Measurements from ENCODE around the gene SNX25. TPM values are rescaled to one million over a fixed set of nuclear protein-coding genes. Genes with fewer than 3 reads are reported as not detected.
"Not testable (repeated sequence)": the region's sequence is repeated elsewhere in the genome, so short reads cannot be mapped to it uniquely, and the experiment has no call there.

Gene SNX25
- total RNA-seq, 1 experiment from 2014 or later, result 23.0 TPM

DNA sequence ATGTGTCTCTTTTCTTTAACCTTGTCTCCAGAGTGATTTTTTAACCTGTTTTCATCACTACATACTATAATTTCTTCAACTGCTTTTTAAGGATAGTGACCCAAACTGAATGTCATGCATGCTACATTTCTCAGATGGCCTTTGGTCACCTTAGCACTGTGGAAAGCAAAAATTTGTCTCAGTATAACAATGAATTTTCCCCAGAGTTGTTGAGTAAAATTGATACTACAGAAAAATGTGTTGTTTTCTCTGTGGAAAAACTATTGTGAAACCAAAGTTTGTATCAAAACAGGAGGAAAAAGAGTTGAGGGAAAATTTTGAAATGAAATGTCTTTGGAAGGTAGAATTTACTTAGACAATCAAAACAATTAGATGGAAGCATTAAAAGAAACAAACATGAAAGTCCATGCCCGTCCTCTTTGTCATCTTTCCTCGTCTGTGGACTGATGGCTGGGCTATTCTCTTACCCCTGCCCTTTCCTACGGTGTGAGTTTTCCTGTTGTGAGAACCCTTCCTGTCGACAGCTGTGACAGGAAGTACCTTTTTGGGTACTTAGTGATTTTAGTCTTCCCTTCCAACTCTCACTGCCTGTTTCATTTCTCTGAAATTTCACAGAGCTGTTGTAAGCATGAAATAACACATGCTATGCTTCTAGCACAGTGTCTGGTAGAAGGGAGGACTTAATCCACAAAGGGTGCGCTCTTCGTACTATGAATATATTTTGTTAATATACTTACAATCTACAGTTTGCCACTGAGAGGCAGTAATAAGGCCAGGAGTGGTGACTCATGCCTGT is 135.5 kb downstream of the SNX25 start:
- peak in 1 of 2 experiments; percentile 17 for DNase-seq (ENCODE audit: low read depth in 1 of 2, low spot score in 2 of 2)
- 0 out of 2 replicates have a peak overlapping the region, but pooled peaks have one; percentile 12 for H3K27ac ChIP-seq

DNA sequence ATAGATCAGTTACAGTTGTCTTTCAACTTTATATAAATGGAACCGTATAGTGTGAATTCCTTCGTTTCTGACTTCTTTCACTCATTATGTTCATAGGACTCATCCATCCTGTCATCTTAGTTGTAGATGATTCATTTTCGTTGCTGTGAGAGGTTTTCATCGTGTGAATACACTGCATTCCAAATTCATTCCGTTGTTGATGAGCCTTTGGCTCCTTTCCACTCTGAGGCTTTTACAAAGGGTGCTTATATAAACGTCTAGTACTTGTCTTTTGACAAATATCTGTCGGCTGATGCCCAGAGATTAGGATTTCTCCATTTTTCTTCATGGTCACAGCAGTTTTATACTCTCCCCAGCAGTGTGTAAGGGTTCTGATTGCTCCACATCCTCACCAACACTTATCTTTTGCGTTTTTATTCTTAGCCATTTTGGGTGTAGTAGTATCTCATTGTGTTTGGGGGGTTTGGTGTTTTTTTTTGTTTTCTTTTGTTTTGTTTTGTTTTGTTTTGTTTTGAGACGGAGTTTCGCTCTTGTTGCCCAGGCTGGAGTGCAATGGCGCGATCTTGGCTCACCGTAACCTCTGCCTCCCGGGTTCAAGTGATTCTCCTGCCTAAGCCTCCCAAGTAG is 137.7 kb downstream of the SNX25 start:
- Histone ChIP-seq H3K4me3 (no peak overlapping the region), H3K27ac (peak overlapping the region; percentile 56)

More for the DNA sequence above, 135.5 kb downstream of the SNX25 start:
- Histone ChIP-seq H3K27me3 (replicated peaks) (no peaks in the 10 kb centered on the region), H3K36me3 (peaks cover 12% of the 10 kb centered on the region), H3K9me3 (replicated peaks) (no peaks in the 10 kb centered on the region), H3K4me3 (no peak overlapping the region), H3K4me1 (replicated peaks) (peaks cover 32% of the 10 kb centered on the region)

GRCh38 chr4:185351691-185352090 is 142.3 kb downstream of the SNX25 start:
- Histone ChIP-seq H3K27me3 (replicated peaks) (no peaks in the 10 kb centered on the region), H3K36me3 (peaks cover 8% of the 10 kb centered on the region), H3K9me3 (replicated peaks) (no peaks in the 10 kb centered on the region), H3K27ac (no peak overlapping the region), H3K4me1 (replicated peaks) (peaks cover 11% of the 10 kb centered on the region), H3K4me3 (no peak overlapping the region)
- DNase-seq (ENCODE audit: low read depth in 1 of 2, low spot score in 2 of 2), result no peak

More for the DNA sequence above, 137.7 kb downstream of the SNX25 start:
- H3K4me1 ChIP-seq (replicated peaks), result peaks cover 32% of the 10 kb centered on the region
- peaks cover 12% of the 10 kb centered on the region for H3K36me3 ChIP-seq
- no peaks in the 10 kb centered on the region for H3K27me3 ChIP-seq (replicated peaks)
- H3K9me3 ChIP-seq (replicated peaks), result no peaks in the 10 kb centered on the region
- DNase-seq (ENCODE audit: low read depth in 1 of 2, low spot score in 2 of 2), result peak in 1 of 2 experiments; percentile 66

GRCh38 chr4:185352202-185352601 is 142.8 kb downstream of the SNX25 start:
- no peaks in the 10 kb centered on the region for H3K9me3 ChIP-seq (replicated peaks)

GRCh38 chr4:185352741-185353140 is 143.3 kb downstream of the SNX25 start:
- Histone ChIP-seq H3K36me3 (peaks cover 8% of the 10 kb centered on the region), H3K27ac (no peak overlapping the region), H3K9me3 (replicated peaks) (no peaks in the 10 kb centered on the region), H3K4me1 (replicated peaks) (peaks cover 4% of the 10 kb centered on the region), H3K4me3 (no peak overlapping the region), H3K27me3 (replicated peaks) (no peaks in the 10 kb centered on the region)
- DNase-seq (ENCODE audit: low read depth in 1 of 2, low spot score in 2 of 2), result no peak

More at GRCh38 chr4:185352202-185352601, 142.8 kb downstream of the SNX25 start:
- Histone ChIP-seq H3K4me3 (no peak overlapping the region), H3K4me1 (replicated peaks) (peaks cover 6% of the 10 kb centered on the region), H3K36me3 (peaks cover 8% of the 10 kb centered on the region), H3K27me3 (replicated peaks) (no peaks in the 10 kb centered on the region), H3K27ac (no peak overlapping the region)
- DNase-seq (ENCODE audit: low read depth in 1 of 2, low spot score in 2 of 2), result no peak

DNA sequence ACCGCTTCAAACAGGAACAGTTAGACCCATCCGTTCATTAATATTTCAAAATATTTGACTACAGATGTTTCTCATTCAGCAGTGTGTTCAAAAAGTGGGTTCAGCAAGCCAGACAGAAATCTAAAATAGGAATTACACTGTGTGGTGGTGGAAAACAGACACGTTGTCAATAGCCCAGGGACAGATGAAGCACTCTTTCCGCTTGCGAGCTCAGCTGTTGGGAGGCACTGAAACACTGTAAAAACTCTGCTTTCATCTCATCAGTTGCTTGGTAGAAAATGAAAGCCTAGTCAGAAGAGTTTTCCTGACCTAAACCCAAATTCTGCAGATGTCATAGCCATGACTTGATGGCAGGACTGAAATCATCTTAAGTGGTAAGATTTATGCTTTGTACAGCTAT is 147.8 kb downstream of the SNX25 start:
- Histone ChIP-seq H3K27me3 (replicated peaks) (no peaks in the 10 kb centered on the region), H3K4me1 (replicated peaks) (peaks cover 27% of the 10 kb centered on the region), H3K4me3 (no peak overlapping the region), H3K9me3 (replicated peaks) (no peaks in the 10 kb centered on the region), H3K36me3 (0 out of 2 replicates have a peak, but pooled peaks cover 3% of the 10 kb centered on the region), H3K27ac (no peak overlapping the region)
- DNase-seq (ENCODE audit: low read depth in 1 of 2, low spot score in 2 of 2), result no peak

DNA sequence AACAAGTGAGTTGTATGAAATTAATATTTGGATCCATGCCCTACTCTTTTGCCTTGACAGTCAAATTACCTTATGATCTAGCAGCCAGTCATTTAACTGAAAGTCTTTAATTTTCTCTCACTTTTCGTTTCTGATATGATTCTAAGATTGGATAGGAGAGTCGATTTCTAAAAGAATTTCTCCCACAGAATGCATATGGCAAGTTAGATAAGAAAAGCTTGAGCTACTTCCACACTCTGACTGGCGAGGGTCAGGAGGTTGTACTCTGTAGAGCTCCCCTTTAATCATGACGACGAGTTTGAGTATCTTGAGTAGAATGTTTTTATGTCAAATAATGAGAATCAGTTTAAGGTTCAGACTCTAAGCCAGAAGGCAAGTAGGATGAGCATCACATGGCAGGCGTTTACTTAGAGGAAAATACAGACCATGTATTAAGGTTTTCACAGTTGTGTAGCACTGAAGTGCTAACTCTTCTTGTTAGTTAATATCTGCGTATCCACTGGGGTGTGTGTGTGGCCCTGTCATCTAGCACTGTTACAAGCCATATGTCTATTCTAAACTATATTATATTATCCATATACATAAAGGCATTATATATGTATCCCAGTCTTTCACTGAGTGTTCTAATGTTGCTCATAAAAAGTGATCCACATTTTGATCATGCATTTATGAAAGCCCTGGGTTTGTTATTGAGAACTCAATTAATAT is 148.5 kb downstream of the SNX25 start:
- Histone ChIP-seq H3K27ac (peak overlapping the region; percentile 64), H3K9me3 (replicated peaks) (no peaks in the 10 kb centered on the region), H3K4me3 (no peak overlapping the region), H3K27me3 (replicated peaks) (no peaks in the 10 kb centered on the region), H3K36me3 (0 out of 2 replicates have a peak, but pooled peaks cover 3% of the 10 kb centered on the region), H3K4me1 (replicated peaks) (peaks cover 27% of the 10 kb centered on the region)
- DNase-seq (ENCODE audit: low read depth in 1 of 2, low spot score in 2 of 2), result no peak

GRCh38 chr4:185358514-185358913 is 149.1 kb downstream of the SNX25 start:
- H3K9me3 ChIP-seq (replicated peaks), result no peaks in the 10 kb centered on the region
- H3K36me3 ChIP-seq, result 0 out of 2 replicates have a peak, but pooled peaks cover 3% of the 10 kb centered on the region
- peaks cover 27% of the 10 kb centered on the region for H3K4me1 ChIP-seq (replicated peaks)
- H3K4me3 ChIP-seq, result no peak overlapping the region
- DNase-seq (ENCODE audit: low read depth in 1 of 2, low spot score in 2 of 2), result peak in 1 of 2 experiments; percentile 48
- H3K27ac ChIP-seq, result peak overlapping the region; percentile 64
- no peaks in the 10 kb centered on the region for H3K27me3 ChIP-seq (replicated peaks)

DNA sequence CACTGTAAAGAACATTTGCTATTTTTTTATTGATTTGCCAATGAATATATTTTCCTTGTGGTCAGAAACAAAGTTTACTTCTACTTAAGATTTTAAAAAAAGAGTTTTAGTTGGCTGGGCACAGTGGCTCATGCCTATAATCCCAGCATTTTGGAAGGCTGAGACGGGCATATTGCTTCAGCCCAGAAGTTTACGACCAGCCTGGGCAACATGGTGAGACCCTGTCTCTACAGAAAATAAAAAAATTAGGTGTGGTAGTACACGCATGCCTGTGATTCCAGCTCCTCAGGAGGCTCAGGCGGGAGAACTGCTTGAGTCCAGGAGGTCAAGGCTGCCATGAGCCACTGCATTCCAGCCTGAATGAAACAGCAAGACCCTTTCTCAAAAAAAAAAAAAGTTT is 149.6 kb downstream of the SNX25 start:
- H3K9me3 ChIP-seq (replicated peaks), result no peaks in the 10 kb centered on the region
- H3K4me1 ChIP-seq (replicated peaks), result peaks cover 27% of the 10 kb centered on the region
- H3K4me3 ChIP-seq, result no peak overlapping the region
- H3K27ac ChIP-seq, result peak overlapping the region; percentile 64
- 0 out of 2 replicates have a peak, but pooled peaks cover 2% of the 10 kb centered on the region for H3K36me3 ChIP-seq
- DNase-seq (ENCODE audit: low read depth in 1 of 2, low spot score in 2 of 2), result peak in 1 of 2 experiments; percentile 48
- no peaks in the 10 kb centered on the region for H3K27me3 ChIP-seq (replicated peaks)

- peak in 1 of 2 experiments; percentile 10 for DNase-seq (ENCODE audit: low read depth in 1 of 2, low spot score in 2 of 2)
- peaks cover 27% of the 10 kb centered on the region for H3K4me1 ChIP-seq (replicated peaks)
- no peaks in the 10 kb centered on the region for H3K27me3 ChIP-seq (replicated peaks)
- no peak overlapping the region for H3K27ac ChIP-seq
- H3K9me3 ChIP-seq (replicated peaks), result no peaks in the 10 kb centered on the region
- no peaks in the 10 kb centered on the region for H3K36me3 ChIP-seq
- no peak overlapping the region for H3K4me3 ChIP-seq
Measured at GRCh38 chr4:185359767-185360446, 150.5 kb downstream of the SNX25 start.

GRCh38 chr4:185361872-185362271 is 152.5 kb downstream of the SNX25 start:
- Histone ChIP-seq H3K27me3 (replicated peaks) (no peaks in the 10 kb centered on the region), H3K36me3 (no peaks in the 10 kb centered on the region), H3K9me3 (replicated peaks) (no peaks in the 10 kb centered on the region), H3K4me1 (replicated peaks) (peaks cover 27% of the 10 kb centered on the region), H3K4me3 (no peak overlapping the region), H3K27ac (no peak overlapping the region)
- no peak for DNase-seq (ENCODE audit: low read depth in 1 of 2, low spot score in 2 of 2)

GRCh38 chr4:185362570-185362969 is 153.2 kb downstream of the SNX25 start:
- not testable (repeated sequence) for DNase-seq (ENCODE audit: low read depth in 1 of 2, low spot score in 2 of 2); H3K9me3 ChIP-seq (replicated peaks)
- H3K4me1 ChIP-seq (replicated peaks), result peaks cover 25% of the 10 kb centered on the region

GRCh38 chr4:185363251-185363650 is 153.9 kb downstream of the SNX25 start:
- no peak overlapping the region for H3K27ac ChIP-seq
- no peak overlapping the region for H3K4me3 ChIP-seq
- no peaks in the 10 kb centered on the region for H3K27me3 ChIP-seq (replicated peaks)
- no peak for DNase-seq (ENCODE audit: low read depth in 1 of 2, low spot score in 2 of 2)
- H3K9me3 ChIP-seq (replicated peaks), result no peaks in the 10 kb centered on the region
- H3K36me3 ChIP-seq, result no peaks in the 10 kb centered on the region
- peaks cover 18% of the 10 kb centered on the region for H3K4me1 ChIP-seq (replicated peaks)

More at GRCh38 chr4:185362570-185362969, 153.2 kb downstream of the SNX25 start:
- H3K4me3 ChIP-seq; H3K27ac ChIP-seq; H3K27me3 ChIP-seq (replicated peaks); H3K36me3 ChIP-seq: not testable (repeated sequence)
